K562 (cell line): Measurements from ENCODE around the gene TMEM174. TPM values are rescaled to one million over a fixed set of nuclear protein-coding genes. Genes with fewer than 3 reads are reported as not detected.

Experiments
- ATAC-seq: fragments of 200-7000 bp; cut with Tn5 transposase; 3 replicates; pipeline ENCODE4 v1.9.1; 2020; ENCODE audit warnings: moderate library complexity
- BruUV-seq: library from RNA; stranded (reverse); fragments of 400-500 nt; replicated peaks from 2 replicates; lab custom pipeline; 2021; lab: Mats Ljungman, UMichigan
- CTCF ChIA-PET: fragments of 300-600 bp; formaldehyde crosslinking; extraction: SDS; loops from one replicate; lab custom pipeline; 2021; ENCODE audit warnings: low intra/inter-chr PET ratio; lab: Yijun Ruan, JAX
- POLR2A ChIA-PET: fragments of 300-600, 350-650 bp; sonication (Branson Sonifier 250); formaldehyde crosslinking; extraction: SDS; loops from one replicate; lab custom pipeline; 2021; ENCODE audit warnings: antibody characterized with exemption, inconsistent platforms; lab: Yijun Ruan, JAX
- DNase-seq, 4 experiments: peaks; one replicate each; pipeline versions ENCODE4 v3.0.0 to v3.0.0-alpha.2; 2011 to 2018; ENCODE audit warnings: low spot score in 3 of 4, mixed read lengths in 3 of 4; ENCODE audit errors: extremely low read depth in 1 of 4
- FAIRE-seq: peaks from 2 replicates; lab custom pipeline; 2011; peaks lifted over from hg19 to GRCh38; lab: Jason Lieb, UNC
- H2AFZ ChIP-seq: 2 replicates; pipeline ENCODE4 v1.6.0; 2011; ENCODE audit warnings: low read depth, low read length, control low read depth, inconsistent platforms
- H3K27ac ChIP-seq: fragments of 200-600 bp; 3 replicates; pipeline ENCODE4 v1.8.0; 2011; ENCODE audit warnings: low read depth, mild to moderate bottlenecking, control low read depth, inconsistent platforms, low read length, moderate library complexity, mixed read lengths; ENCODE audit errors: extremely low read depth
- H3K27me3 ChIP-seq, 2 experiments: fragments of 300-600 bp in 1 of 2; 2 replicates in 1 of 2; 3 replicates in 1 of 2; pipeline versions ENCODE4 v1.6.0 to v1.8.0; 2011; ENCODE audit warnings: inconsistent platforms in 2 of 2, low read length in 2 of 2, mild to moderate bottlenecking in 1 of 2, mixed read lengths in 1 of 2, moderate library complexity in 1 of 2; ENCODE audit not compliant: control insufficient read depth in 2 of 2, insufficient read depth in 2 of 2
- H3K36me3 ChIP-seq: fragments of 300-600 bp; 3 replicates; pipeline ENCODE4 v1.8.0; 2011; ENCODE audit warnings: mild to moderate bottlenecking, low read length, inconsistent platforms; ENCODE audit not compliant: control insufficient read depth, insufficient read depth
- H3K4me1 ChIP-seq, 2 experiments: fragments of 200-600 bp in 1 of 2; replicated peaks in 1 of 2; 2 replicates in 1 of 2; 3 replicates in 1 of 2; pipeline versions ENCODE4 v1.5.1 to v1.8.0; 2011; ENCODE audit warnings: inconsistent platforms in 2 of 2, low read length in 2 of 2, mild to moderate bottlenecking in 1 of 2, mixed read lengths in 1 of 2, moderate library complexity in 1 of 2; ENCODE audit not compliant: control insufficient read depth in 2 of 2, insufficient read depth in 2 of 2
- H3K4me2 ChIP-seq: 2 replicates; pipeline ENCODE4 v1.6.1; 2011; ENCODE audit warnings: low read length, control low read depth, inconsistent platforms, mixed read lengths; ENCODE audit not compliant: insufficient read depth
- H3K4me3 ChIP-seq: fragments of 200-600 bp; sonication (generic), shearing (Covaris generic); 2 replicates; pipeline ENCODE4 v1.5.1; 2016; ENCODE audit warnings: control low read depth, inconsistent platforms
- H3K79me2 ChIP-seq: fragments of 200-600 bp; 3 replicates; pipeline ENCODE4 v1.8.0; 2011; ENCODE audit warnings: low read length, inconsistent platforms; ENCODE audit not compliant: control insufficient read depth, insufficient read depth
- H3K9ac ChIP-seq, 2 experiments: 2 replicates each; pipeline versions ENCODE4 v1.6.0 to v1.6.1; 2011; ENCODE audit warnings: low read depth in 2 of 2, low read length in 2 of 2, control low read depth in 1 of 2, inconsistent platforms in 1 of 2, mild to moderate bottlenecking in 1 of 2, mixed read lengths in 1 of 2; ENCODE audit not compliant: insufficient read depth in 1 of 2
- H3K9me1 ChIP-seq: one replicate; pipeline ENCODE4 v1.6.0; 2011; ENCODE audit warnings: inconsistent platforms, mild to moderate bottlenecking, low read length, moderate library complexity; ENCODE audit not compliant: control insufficient read depth, insufficient read depth
- H3K9me3 ChIP-seq: replicated peaks from 2 replicates; pipeline ENCODE4 v1.5.1; 2011; ENCODE audit warnings: low read depth, low read length, inconsistent platforms; ENCODE audit not compliant: control insufficient read depth, insufficient read depth
- H4K20me1 ChIP-seq: replicated peaks from 2 replicates; pipeline ENCODE4 v1.6.1; 2011; ENCODE audit warnings: low read length, inconsistent platforms, mixed read lengths; ENCODE audit not compliant: control insufficient read depth, insufficient read depth
- BRCA1 ChIP-seq, 2 experiments: fragments of 450-650 bp in 1 of 2; sonication (generic) in 1 of 2; formaldehyde crosslinking in 1 of 2; IDR thresholded peaks; 2 replicates each; pipeline versions ENCODE4 v1.5.0 to v1.6.1; 2017 to 2020; ENCODE audit warnings: mild to moderate bottlenecking in 1 of 2, missing genetic modification reagents in 1 of 2
- CHCHD3 ChIP-seq: fragments of 250-450 bp; sonication (Bioruptor Pico); IDR thresholded peaks from 2 replicates; pipeline ENCODE4 v2.1.2; 2022; ENCODE audit warnings: mild to moderate bottlenecking
- KDM4B ChIP-seq, 2 experiments: fragments of 450-650 bp in 1 of 2; sonication (generic) in 1 of 2; IDR thresholded peaks; 2 replicates each; pipeline ENCODE4 v1.6.1; 2016 to 2017; ENCODE audit warnings: borderline replicate concordance in 2 of 2, antibody characterized with exemption in 1 of 2, low read depth in 1 of 2, mild to moderate bottlenecking in 1 of 2
- RBM15 ChIP-seq: fragments of 200-400 bp; formaldehyde crosslinking; IDR thresholded peaks from 2 replicates; pipeline ENCODE4 v1.6.1; 2018; ENCODE audit warnings: mild to moderate bottlenecking, low read length, moderate library complexity; ENCODE audit not compliant: insufficient read depth
- SIRT6 ChIP-seq: IDR thresholded peaks from one replicate; pipeline ENCODE4 v1.6.1; 2012; ENCODE audit warnings: low read depth, mild to moderate bottlenecking, control low read depth, inconsistent platforms, low read length, moderate library complexity
- STAT6 ChIP-seq: sonication (generic); formaldehyde crosslinking; IDR thresholded peaks from 2 replicates; pipeline ENCODE4 v1.8.1; 2023; ENCODE audit warnings: mild to moderate bottlenecking, missing genetic modification reagents
- VEZF1 ChIP-seq: fragments of 200-800 bp; sonication (Bioruptor generic); IDR thresholded peaks from 2 replicates; pipeline ENCODE4 v1.6.1; 2017; ENCODE audit warnings: missing genetic modification characterization, missing compliant biosample characterization
- ZNF830 ChIP-seq: fragments of 250-450 bp; sonication (Bioruptor Pico); IDR thresholded peaks from 2 replicates; pipeline ENCODE4 v1.5.0; 2021; ENCODE audit warnings: mild to moderate bottlenecking
- WGBS: fragments of 100-300 bp; shearing (Covaris generic); methylation state at CpG from one replicate; pipeline ENCODE4 v1.1.6; 2016; ENCODE audit warnings: low coverage, mixed read lengths; ENCODE audit not compliant: insufficient coverage; ENCODE audit errors: missing lambda C conversion rate; 5-methylcytosine and 5-hydroxymethylcytosine counted together
- in situ Hi-C: fragments of 300-500 bp; cut with MboI; formaldehyde crosslinking; loops from 4 replicates; pipeline ENCODE4 v1.15.0; 2018; ENCODE audit warnings: inconsistent platforms, mixed read lengths
- intact Hi-C: fragments of 100-400 bp; cut with micrococcal nuclease; formaldehyde crosslinking; loops from 2 replicates; pipeline ENCODE4 v1.14.2; 2022
- polyA plus RNA-seq, 8 experiments: library from polyadenylated mRNA; depleted of rRNA in 4 of 8; stranded (reverse) in 5 of 8; unstranded in 3 of 8; fragments of >200 nt; fragmentation: Nextera tagmentation in 2 of 8; fragmentation: Illumina TruSeq in 1 of 8; extraction: Ambion mirVana in 2 of 8; extraction: Trizol in 1 of 8; gene quantifications; 2 replicates each; pipeline versions ENCODE4 v1.2.1 to v1.2.3, GENCODE V29; 2011 to 2014; ENCODE audit warnings: inconsistent platforms in 1 of 8, missing spikeins in 1 of 8
- total RNA-seq, 7 experiments: library from RNA; depleted of rRNA in 6 of 7; stranded (reverse); fragments of >200 nt in 6 of 7; fragmentation: Illumina TruSeq in 2 of 7; extraction: Trizol in 2 of 7; gene quantifications; 2 replicates each; pipeline versions ENCODE4 v1.2.1 to v1.2.3, GENCODE V29; 2011 to 2021; ENCODE audit warnings: low replicate concordance in 1 of 7

TMEM174 gene
- total and polyA plus RNA-seq, 9 of the 15 experiments (the other 6 are each of a cell fraction or from before 2014, with no cell fraction given), result not detected

GRCh38 chr5:73155271-73156222 lies 17.4 kb upstream of the TMEM174 start:
- CTCF ChIA-PET, result no interaction called here
- H2AFZ ChIP-seq, result no peak overlapping the region
- no peaks in the 10 kb centered on the region for H3K4me1 ChIP-seq

More at GRCh38 chr5:73155271-73156222, 17.4 kb upstream of the TMEM174 start:
- TF ChIP-seq BRCA1 (IDR thresholded peaks at IDR 0.05) (no peak), BRCA1 (CRISPR knock-in tag; IDR thresholded peaks at IDR 0.05) (no peak), CHCHD3 (no peak), VEZF1 (no peak), KDM4B (IDR thresholded peaks at IDR 0.05; ENCODE audit: borderline replicate concordance in 2 of 2, low read depth in 1 of 2) (no peak), SIRT6 (no peak), RBM15 (no peak), ZNF830 (CRISPR knock-in tag) (no peak), STAT6 (CRISPR knock-in tag) (no peak)
- TF ChIP-seq, all 486 proteins: peak for 0
- POLR2A ChIA-PET, result interaction anchor here (0.6 to 1.0 kb wide), 4 partner anchors 15 to 302 kb away, joined by 3 to 5 read pairs (median 3); no protein-coding TSS in a partner anchor
- H3K4me2 ChIP-seq, result no peak overlapping the region
- WGBS, result 2% methylated on average over 17 of the region's 18 CpGs
- DNase-seq, result no peak
- no TSS peak for BruUV-seq
- H4K20me1 ChIP-seq, result 0 out of 2 replicates have a peak, but pooled peaks cover 5% of the 10 kb centered on the region
- H3K9ac ChIP-seq, result no peak overlapping the region
- H3K9me1 ChIP-seq, result peaks cover 3% of the 10 kb centered on the region
- in situ Hi-C loops (no loop called here), intact Hi-C loops (no loop called here)
- H3K36me3 ChIP-seq, result no peaks in the 10 kb centered on the region
- no peak overlapping the region for H3K27ac ChIP-seq
- H3K79me2 ChIP-seq, result no peaks in the 10 kb centered on the region
- no peak for ATAC-seq
- no peaks in the 10 kb centered on the region for H3K9me3 ChIP-seq
- no peak overlapping the region for H3K4me3 ChIP-seq
- H3K27me3 ChIP-seq, result peaks cover 46 to 47% of the 10 kb centered on the region in 2 experiments
- FAIRE-seq, result no peak
